GM18870 (cell line): ENCODE measurements around the gene SYF2.
"Not testable (repeated sequence)": the region's sequence is repeated elsewhere in the genome, so short reads cannot be mapped to it uniquely, and the experiment has no call there.

ENCODE experiments used
- ATAC-seq: cut with Tn5 transposase; IDR thresholded peaks from one replicate; pipeline ENCODE4 v1.9.1; 2021; ENCODE audit warnings: moderate library complexity; ENCODE audit not compliant: unreplicated experiment

The SYF2 gene

DNA sequence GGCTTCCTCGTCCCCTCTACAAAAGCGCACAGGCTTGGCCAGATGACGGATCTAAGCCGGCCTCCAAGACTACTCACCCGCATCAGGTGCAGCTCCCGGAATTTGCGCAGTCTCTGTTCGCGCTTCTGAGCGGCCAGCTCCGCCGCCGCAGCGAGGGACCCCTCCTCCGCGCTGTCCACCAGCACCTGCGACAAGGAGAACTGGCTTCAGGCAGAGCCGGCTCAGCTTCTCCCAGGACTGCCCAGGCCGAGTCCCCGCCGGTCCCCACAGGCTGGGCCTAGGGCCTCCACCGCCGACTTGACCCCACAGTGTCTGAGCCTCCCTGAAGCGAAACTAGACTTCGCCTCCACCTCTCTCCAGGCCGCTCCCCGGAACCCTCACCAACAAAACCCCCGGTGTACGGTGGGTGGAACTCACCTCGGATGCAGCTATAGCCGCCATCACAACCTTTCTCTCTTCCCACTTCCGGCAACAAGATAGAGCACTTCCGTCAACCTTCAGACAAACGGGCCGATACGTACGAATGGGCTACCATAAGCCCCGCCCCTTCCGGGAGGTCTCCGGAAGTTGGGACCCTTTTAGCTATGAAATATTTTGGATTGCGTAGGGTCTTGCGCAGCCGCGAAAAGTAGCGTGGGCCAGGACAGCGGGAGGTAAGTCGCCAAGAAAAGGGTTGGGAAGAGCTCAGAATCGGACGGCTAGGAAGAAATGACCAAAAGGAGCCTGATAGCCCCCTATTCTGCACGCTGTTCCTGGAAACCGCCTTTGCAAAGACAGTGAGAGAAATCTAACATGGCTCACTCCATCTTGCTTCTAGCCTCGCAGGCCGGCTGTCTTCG lies at the start of gene SYF2:
SYF2 (minus strand) TSS at position 476 of the 839 bp plus-strand sequence; CDS start at position 441, 35 bp downstream.
- ATAC-seq: peak; percentile 68

DNA sequence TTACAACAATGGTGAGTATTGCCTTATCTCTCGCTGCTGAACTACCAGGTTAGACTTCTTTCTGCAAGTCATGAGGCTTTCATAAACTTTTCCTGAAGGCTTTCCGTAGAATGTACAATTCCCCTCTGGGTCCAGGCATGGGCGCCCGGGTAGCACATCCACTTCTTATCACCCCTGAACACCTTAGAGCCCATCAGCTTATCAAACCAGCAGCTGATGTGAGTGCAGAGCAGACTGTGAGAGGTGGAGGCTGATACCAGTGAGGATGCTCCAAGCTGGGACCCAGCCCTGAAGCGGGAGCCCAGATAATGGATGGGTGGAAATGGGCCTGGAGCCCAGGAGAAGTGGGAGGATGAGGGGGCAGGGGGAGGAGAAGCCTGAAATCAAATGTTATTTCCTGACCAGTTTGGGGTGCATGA lies 47.4 kb upstream of the SYF2 start:
- not testable (repeated sequence) for ATAC-seq

- not testable (repeated sequence) for ATAC-seq
Observed at GRCh38 chr1:25278790-25279189, 46.5 kb upstream of the SYF2 start.

DNA sequence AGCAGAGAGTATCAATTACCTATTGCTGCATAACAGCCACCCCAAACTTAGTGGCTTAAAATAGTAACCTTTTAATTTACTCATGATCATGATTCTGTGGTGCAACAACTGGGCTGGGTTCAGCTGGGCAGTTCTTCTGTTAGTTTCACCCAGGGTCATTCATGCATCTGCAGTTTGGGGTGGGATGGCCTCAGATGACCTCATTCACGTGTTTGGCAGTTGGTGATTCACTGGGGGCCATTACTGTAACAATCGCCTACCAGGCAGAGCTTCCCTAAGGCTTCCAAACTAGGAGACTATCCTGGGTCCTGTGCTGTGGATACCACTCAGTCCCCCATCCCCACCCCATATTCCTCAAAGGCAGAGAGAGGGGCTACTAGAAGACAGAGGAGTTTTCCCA lies 46.1 kb upstream of the SYF2 start:
- not testable (repeated sequence) for ATAC-seq

GRCh38 chr1:25277295-25277694 lies 45.0 kb upstream of the SYF2 start:
- ATAC-seq: not testable (repeated sequence)

DNA sequence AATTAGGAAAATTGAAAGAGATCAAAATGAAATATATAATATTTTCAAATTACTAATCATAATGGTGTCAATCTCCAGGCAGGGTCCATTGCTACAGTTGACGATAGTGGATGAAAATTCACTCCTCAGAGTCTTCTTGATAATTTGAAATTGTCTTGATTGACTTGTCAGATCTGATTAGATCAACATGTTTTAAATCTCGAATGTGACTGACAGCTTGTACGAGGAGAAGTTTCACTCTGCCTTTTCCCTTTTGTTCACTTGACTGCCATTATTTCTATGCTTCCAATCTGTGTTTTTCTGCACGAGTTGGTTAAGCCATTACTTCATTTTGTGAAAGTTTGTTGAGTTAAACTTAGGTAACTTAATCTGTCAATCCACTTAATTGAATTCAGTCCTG lies 43.3 kb upstream of the SYF2 start:
- ATAC-seq: not testable (repeated sequence)

GRCh38 chr1:25272238-25272637 lies 39.9 kb upstream of the SYF2 start, which contains the start of gene RHD:
Gene RHD, plus strand, starts transcription at chr1:25272509. Its CDS starts 39 bp downstream, at chr1:25272548.
- ATAC-seq: not testable (repeated sequence)

- ATAC-seq: not testable (repeated sequence)
Observed at GRCh38 chr1:25268143-25268760, 36.0 kb upstream of the SYF2 start.

- ATAC-seq: peak; percentile 76
Observed at GRCh38 chr1:25267288-25268142, 35.2 kb upstream of the SYF2 start.

GRCh38 chr1:25266554-25267287 lies 34.4 kb upstream of the SYF2 start:
- ATAC-seq: peak; percentile 15

DNA sequence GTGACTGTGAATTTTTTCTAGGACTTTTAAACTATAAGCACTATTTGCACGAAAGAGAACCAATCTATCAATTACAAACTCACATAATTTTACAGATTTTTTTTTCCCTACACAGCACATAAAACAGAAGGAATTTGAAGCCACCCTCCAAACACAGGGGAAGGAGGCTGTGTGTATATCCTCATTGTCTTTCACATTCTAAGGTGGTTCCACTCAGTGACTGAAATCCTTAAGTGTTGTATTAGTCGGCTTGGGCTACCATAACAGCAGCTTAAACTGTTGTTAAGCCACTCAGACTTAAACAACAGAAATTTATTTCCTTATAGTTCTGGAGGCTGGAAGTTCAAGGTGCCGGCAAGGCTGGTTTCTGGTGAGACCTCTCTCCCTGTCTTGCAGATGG lies 28.0 kb upstream of the SYF2 start:
- not testable (repeated sequence) for ATAC-seq

DNA sequence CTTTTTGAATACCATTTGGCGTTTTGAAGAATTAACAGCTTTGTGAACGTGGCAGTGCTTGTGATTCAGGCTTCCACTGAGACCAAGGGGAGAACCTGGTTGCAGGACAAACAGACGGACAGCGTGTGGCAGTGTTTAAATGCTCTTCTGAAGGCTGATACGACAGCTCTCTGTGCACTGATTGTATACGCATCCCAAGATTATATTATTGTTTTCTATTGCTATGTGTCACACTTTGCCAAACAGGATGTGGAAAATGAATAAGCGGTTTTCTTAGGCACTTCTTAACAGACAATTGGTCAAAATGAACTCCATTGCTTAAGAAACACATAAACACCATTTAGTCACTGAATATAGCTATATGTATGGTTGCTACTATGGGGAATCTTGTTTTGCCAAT lies 27.5 kb upstream of the SYF2 start:
- ATAC-seq: not testable (repeated sequence)

DNA sequence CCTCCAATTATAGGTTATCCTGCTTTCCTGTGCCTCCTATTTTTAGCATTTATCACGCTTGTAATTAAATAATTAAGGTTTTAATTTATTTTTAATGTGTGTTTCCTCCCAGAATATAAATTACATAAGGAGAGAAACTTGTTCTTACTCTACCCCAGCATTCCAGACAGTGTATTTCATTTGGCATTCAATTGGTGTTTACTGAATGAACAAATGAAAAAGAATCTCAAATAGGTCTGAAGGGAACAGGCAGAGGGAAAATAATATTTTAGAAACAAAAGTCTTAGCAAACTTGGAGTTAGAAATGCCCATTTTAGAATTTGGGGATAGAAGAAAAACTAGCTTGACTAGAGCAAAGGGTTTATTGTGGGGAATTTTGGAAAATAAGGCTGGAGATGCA lies 24.9 kb upstream of the SYF2 start:
- ATAC-seq: no peak

DNA sequence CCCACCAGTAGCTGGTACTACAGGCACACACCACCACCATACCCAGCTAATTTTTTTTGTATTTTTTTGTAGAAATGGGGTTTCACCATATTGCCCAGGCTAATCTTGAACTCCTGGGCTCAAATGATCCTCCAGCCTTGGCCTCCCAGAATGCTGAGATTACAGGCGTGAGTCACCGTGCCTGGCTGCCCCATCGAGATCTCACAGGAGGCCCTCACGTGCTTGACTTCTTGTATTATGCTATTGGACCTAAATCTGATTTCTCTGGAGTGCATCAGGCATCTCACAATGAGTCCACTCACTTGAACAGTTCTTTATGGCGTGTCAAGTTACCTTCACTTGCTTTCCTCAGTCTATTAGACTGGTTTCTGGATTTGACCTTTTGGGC lies 24.3 kb upstream of the SYF2 start:
- ATAC-seq: no peak

DNA sequence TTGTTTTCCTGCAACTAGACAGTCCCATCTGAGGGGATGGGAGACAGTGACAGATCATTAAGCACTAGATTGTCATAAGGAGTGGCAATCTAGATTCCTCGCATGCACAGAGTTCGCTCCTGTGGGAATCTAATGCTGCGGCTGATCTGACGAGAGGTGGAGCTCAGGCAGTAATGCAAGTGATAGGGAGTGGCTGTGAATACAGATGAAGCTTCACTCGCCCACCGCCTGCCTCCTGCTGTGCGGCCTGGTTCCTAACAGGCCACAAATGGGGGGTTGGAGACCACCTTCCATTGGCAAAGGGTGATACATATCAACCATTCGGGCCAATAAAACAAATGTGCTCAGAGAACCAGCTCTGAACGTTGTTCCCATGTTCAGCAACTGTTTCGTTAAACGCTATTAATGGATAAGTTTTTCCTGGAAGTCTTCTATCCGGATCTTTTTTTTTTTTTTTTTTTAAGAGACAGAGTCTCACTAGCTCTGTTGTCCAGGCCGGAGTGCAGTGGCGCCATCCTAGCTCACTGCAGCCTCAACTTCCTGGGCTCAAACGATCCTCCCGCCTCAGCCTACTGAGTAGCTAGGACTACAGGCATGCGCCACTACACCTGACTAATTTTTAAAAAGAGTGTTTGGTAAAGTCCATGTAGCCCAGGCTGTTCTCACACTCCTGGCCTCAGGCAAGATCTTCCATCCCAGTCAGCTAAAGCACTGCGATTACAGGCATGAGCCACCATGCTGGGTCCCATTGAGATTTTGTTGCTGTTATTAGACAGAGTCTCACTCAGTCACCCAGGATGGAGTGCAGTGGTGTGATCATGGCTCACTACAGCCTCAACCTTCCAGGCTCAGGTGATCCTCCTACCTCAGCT lies 23.6 kb upstream of the SYF2 start:
- ATAC-seq: no peak

- no peak for ATAC-seq
Observed at GRCh38 chr1:25253911-25254310, 21.6 kb upstream of the SYF2 start.

DNA sequence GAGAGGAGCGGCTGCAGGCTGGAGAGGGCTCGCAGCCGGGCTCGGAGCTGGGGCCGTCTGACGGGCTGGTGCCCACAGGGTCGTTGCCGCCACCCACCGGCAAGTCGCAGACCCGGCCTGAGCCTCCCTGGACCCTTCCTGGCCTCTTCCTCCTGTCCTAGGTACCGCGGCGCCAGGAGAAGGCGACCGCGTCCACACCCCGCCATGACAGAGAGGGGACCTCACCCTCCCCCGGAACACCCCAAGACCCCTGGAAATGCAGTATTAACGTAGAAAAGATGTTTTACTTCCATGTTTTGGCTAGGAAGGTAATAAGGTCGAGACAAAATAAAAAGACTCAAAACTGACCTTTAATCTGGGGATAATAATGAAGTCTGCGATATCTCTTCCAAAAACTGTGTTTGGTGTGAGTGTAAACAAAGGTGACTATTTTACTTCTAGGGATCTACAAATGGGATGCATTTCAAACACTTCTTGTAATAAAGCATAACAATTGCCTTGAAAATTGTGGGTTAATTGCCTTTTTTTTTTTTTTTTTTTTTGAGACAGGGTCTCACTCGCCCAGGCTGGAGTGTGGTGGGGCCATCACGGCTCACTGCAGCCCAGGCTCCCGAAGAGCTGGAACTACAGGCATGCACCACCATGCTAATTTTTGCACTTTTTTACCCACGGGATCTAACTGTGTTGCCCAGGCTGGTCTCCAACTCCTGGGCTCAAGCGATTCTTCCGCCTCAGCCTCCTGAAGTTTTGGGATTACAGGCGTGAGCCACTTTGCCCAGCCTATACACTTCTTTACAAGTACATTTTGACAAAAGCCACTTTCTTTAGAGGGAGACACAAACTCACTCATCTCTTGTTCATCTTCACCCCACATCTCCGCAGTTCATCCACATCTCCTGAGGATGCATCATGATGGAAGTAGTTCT lies 15.8 kb upstream of the SYF2 start:
- no peak for ATAC-seq

DNA sequence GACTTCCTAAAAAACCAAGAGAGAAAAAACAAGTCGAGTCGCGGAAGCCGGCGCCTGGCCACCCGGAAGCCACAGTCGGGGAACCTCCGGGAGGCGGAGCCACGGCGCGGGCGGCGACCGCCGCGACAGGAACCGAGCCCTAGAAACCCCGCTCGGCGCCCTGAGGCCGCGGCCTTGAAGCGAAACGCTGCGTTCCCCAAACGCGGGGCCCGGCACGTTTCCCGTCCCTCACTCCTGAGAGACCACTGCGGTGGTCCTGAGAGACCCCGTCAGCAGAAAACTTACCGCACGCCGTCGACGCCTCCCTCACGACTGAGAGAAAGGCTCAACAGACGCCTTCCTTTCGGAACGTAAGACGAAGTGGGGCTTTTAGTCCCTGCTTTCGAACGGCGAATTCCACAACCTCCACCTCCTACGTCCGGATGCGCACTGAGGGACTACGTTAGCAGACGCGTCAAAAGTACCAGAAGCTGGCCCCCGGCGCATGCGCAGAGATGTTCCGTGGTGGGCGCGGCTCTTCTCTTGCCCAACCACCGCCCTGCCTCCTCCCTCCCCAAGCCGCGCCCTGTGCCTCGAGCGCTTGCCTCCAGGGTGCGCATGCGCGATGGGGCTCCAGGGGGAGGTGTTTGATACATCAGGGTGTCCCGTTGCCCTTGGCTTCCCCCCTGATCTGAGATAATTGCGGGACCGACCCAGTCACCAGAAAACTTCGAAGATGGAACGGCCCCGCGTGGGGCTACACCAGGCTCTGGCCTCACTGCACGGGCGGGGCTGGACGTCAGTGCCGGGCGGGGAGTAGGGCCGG lies 14.9 kb upstream of the SYF2 start, which contains the start of gene RSRP1:
RSRP1 (minus strand) TSS at position 431 of the 805 bp plus-strand sequence. CDS start 491 bp downstream, outside the sequence.
- ATAC-seq: peak; percentile 60
